ENCODE measurements around the gene DPP10.

Gene DPP10

DNA sequence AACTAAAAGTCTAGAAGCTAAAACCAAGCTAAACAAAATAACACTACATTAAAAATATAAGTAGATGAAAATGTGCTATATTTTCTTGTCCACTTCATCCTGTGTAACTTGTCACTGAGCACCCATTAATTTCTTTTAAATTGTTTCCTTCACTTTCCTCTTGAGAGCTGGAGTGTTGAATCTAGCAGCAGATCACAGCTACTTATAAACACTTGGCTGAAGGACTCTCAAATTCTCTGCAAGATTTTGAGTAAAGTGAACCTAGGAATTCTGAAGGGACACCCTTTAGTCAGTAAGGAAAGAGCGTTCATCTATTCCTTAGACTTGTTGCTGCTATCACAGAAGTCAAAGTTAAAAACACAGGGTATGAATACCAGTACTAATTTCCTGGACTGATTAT is 1163.9 kb downstream of the DPP10 start:
- DNase-seq = no peak

DNA sequence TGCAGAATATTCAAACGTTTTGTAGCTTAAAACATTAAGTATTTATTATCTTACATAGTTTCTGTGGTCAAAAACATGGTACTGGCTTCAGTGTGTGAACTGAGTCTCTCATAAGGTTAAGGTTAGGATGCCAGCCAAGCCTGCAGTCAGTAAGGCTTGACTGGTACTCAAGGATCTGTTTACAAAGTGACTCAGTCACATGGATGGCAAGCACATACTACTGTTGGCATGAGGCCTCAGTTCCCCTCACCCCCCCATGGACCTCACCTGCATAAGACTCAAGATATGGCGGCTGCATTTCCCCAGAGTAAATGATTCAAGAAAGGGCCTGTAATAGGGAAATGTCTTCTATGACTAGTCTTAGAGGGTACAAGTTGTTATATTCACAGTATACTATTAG is 1167.5 kb downstream of the DPP10 start:
- DNase-seq = no peak

DNA sequence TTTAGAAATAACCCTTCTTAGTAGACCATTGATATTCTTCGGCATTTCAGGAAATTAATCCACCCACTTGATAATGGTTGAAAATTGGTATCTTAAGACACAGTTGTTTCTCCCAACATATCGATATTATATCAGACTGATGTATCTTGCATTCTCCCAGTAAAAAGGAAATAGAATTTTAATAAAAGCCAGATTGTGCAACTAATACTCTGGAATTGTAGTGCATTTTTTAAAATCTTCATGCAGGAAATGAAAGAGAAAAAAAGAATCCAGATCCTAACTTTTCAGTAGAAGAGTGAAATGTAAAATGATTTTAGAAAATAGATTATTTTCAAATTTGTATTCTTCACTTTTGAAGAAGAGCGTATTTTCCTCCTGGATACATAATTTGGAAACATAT is 1168.4 kb downstream of the DPP10 start:
- DNase-seq = no peak

DNA sequence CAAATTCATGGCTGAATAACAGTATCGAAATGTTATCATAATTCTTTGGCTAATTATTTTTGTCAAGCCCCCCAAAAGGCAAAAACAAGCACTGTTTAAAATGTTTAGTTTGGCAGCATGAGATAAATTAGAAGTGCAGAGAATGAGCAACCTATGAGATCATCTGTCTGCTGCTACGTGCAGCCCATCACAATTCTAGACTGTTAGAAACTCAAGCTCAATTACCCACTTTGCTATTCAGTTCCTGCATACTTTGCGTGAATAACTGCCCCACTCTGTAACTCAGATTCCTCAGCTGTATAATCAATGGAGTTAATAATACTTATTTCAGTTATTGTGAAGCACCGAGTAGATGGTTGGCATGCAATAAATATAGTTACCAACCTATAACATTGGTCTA is 1181.9 kb downstream of the DPP10 start:
- DNase-seq = no peak

DNA sequence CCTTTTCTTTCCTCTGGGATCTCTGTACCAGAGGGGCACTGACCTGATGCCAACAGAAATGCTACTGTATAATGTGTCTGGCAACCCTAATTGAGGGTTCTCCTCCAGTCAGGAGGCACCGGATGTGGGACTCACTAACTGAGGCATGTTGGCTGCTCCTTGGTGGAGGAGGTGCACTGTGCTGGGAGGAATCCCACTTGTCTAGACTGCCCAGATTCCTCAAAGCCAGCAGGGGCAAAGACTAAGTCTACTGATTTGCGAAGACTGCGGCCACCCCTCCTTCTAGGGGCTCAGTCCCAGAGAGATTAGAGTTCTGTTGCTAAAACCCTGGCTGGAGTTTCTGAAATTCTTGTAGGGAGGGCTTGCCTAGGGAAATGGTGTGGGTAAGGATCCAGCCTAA is 1192.1 kb downstream of the DPP10 start:
- no peak for DNase-seq

DNA sequence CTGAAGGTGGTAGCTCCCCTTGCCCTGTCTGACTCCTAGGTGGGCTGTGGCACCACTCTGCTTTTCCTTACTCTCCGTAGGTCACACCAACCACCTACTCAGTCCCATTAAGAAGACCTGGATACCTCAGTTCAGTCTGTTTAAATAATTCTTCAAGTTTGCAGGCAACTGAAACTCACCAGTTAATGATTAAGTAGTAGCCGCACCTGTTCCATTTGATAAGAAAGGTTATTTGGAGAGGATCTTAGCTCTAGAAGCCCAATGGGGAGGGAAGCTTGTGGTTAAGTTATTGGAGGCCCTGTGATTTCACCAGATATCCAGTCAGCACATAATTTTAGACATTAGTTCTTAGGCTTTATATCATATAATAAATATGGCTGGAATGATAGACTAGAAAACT is 1193.0 kb downstream of the DPP10 start:
- DNase-seq = no peak

DNA sequence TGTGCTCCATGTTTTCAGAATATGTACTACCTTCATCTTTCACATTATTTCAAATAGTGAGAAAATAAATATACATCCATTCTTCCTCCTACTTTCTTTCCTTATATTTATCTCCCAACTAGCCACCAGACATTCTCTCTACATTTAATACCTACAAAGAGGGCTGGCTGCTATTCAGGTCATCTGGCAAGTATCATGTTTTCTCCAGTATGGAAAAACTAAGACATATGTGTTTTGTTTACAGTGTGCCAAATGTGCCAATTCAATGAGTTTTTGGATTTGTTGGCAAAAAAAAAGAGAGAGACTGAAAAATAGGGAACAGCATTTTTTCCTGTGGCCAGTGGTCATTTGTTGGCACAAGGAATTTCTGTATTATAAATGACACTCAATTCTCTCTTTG is 1207.3 kb downstream of the DPP10 start:
- no peak for DNase-seq

DNA sequence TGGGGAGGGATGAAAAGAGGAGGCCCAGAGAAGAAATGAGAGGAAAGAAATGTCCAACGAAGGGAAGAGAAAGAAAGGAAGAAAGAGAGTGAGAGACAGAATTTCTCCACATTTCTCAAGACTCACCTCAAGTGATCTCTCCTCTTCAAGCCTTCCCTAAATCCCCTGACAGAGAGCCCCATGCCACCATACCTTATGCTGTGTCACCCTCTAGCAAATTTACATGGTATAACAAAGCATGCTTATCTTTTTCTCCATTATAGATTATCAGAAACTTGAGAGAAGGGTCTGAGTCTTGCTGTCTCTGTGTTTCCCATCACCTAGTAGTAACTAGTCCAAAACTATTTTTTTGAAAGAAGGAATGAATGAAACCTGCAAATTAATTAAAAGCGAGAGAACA is 1208.4 kb downstream of the DPP10 start:
- DNase-seq = no peak

DNA sequence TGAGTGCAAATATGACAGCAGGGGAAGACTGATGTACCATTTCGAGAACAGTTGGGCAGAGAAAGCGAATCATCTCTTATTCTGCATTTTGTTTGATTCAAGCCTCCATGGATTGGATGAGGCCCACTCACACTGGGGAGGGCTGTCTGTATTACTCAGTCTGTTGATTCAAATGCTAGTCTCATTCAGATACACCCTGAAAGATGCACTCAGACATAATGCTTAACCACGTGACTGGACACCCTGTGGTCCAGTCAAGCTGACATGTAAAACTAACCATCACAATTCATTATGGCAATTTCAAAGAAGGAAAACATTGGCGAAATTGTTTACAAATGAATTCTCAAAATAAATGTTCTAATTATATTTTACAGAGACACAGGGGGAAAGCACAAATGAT is 1210.2 kb downstream of the DPP10 start:
- DNase-seq = no peak

DNA sequence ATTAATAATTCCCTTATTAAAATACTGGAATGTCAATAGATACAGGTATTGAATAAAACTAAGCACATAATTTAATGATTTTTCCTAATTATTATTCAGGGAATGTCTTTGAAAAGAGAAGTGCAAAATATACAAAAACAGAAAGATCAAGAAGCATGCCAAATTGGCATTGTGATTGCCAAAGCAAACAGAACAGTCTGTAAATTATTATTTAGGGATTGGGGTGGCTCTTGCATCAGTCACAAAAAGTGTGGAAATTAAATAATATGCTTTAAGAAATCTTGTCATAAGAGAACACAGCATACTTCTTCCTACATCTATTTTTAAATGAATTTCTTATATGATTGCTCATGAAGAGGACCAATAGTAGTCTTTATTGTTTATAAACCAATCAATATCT is 1211.9 kb downstream of the DPP10 start:
- no peak for DNase-seq

DNA sequence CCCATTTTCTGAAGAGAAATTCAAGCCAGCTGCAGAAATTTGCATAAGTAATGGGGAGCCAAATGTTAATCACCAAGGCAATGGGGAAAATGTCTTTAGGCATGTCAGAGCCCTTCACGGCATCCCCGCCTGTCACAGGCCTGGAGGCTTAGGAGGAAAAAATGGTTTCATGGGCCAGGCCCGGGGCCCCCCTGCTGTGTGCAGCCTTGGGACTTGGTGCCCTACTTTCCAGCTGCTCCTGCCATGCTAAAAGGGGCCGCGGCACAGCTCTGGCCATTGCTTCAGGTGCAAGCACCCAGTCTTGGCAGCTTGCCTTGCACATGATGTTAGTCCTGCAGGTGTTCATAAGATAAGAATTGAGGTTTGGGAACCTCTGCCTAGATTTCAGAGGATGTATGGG is 1235.7 kb downstream of the DPP10 start:
- no peak for DNase-seq

DNA sequence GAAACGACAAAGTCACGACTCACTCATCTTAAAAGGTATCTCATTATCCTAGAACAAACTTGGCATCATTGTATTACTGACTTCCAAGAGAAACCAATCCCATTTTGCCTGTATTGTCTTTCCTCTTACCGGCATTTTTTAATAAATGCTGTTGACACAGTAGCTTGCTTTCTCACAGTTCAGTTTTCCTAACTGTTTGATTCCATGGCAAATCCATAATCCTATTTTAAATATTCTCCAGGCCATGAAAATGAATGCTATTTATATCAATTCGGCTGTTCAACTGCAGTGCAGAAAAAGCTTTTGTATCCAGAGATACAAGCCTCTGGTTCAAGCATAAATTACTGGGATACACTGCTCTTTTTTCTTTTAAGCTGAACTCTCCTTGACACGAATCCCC is 1241.9 kb downstream of the DPP10 start:
- DNase-seq = no peak

DNA sequence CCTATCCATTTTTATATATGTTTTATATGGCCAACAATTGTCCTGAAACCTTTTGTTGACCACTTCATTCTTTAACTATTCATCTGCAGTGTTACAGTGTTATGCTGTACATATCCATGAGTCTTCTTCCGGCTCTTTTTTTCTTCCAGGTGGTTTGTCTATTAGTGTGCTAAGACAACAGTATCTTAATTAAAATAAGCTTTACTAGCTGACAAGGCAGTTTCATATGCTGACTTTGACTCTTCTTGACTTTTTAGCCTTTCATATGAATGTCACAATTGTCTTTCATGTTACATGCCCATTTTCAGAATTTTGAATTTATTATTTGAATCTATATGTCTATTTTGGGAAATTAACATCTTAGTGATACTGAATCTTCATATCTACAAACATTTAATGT is 1249.0 kb downstream of the DPP10 start:
- no peak for DNase-seq

DNA sequence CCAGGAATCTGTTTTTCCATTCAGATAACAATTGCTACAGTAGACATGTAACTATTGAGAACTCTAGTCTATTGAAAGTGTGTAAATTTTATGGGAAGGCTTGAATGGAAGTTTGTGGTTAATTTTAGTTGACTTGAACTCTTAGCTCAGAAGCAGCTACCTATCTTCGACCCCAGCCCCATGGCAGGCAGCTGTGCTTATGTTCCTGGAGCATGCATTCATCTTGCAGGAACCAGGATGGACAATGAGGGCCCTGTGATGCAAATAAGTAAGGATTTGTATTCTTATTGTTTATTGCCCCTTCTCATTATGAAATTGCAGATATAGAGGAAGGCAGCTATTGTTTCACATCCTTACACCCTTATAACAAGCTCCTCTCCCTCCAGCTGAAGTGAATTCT is 1252.2 kb downstream of the DPP10 start:
- no peak for DNase-seq

DNA sequence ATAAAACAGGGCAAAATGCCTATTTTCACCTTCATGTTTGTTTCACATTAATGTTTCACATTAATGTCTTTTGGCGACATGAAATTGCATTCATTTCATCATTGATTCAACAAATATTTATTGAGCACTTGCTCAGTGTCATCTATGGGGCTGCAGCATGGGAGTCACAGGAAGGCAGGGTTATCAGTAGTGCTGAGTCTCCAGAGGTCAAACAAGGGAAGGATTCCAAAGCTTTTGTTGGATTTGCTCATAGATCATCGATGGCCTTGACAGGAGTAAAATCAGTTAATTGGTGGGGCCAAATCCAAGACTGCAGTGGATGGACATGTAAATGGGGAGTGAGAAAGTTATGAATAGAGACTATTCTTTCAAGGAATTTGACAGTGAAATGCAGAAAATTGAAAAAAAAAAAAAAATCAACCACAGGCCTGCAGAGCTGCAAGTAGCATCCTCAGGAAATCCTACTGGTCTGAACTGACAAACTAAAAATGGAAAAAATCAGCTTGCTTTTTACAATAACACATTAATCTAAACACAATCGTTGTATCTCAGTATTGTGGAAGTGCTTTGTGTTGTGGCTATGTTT is 1290.8 kb downstream of the DPP10 start:
- DNase-seq = no peak

DNA sequence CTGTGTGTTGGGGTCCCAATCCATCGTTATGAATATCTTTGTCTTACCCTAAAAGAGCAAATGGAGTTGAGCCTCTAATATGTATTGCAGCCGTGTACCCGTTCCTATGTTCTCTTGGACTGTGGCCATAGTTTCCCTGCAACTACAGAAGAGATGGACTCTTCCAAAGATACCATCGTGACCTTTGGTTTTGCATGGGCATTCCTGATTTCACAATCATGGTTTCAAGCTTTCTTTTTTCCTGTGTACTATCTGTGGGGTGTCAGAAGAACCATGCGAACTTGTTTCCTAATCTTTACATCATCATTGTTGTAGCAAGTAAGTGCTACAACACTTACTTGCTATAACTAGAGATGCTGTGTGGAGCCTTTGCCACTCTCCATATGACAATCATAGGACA is 1295.7 kb downstream of the DPP10 start:
- DNase-seq = no peak

DNA sequence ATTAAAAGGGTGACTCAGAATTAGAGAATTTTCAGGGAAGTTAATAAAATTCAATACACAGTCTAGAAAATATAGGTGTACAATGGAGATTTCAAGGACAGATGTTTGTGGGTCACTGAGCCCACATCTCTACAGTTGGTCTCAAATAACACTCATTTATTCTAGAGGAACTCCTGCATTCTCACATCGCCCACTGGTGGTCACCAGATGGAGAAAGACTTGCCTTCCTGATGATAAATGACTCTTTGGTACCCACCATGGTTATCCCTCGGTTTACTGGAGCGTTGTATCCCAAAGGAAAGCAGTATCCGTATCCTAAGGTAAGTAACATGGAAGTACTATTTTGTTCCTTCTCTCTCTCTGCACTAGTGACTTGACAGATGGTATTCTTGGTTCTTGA is 1297.1 kb downstream of the DPP10 start:
- DNase-seq = no peak

DNA sequence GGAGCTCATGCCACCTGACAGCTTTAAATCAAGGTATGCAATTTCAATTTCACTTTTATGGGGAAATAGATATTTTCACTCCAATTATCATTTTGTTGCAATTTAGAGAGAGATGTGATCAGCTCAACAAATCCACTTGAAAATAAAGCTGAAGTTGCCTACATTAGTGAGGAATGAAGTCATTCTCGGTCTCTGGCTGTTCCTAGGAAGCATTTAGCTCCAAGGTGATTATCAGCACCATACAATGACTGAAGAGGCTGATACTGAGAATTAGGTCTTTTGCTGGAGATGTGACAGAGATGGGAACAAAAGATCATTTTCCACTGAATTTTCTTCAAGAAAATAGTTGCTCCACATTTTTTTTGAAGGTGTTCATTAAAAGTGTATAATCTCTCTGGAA is 1303.7 kb downstream of the DPP10 start:
- no peak for DNase-seq

DNA sequence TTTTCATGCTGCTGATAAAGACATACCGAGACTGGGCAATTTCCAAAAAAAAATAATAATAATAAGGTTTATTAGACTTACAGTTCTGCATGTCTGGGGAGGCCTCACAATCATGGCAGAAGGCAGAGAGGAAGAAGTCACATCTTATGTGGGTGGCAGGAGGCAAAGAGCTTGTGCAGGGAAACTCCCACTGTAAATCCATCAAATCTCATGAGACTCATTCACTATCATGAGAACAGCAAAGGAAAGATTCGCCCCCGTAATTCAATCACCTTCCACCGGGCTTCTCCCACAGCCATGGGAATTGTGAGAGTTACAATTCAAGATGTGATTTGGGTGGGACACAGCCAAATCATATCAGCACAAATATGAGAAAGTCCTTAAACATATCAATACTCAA is 1314.8 kb downstream of the DPP10 start:
- DNase-seq = no peak

DNA sequence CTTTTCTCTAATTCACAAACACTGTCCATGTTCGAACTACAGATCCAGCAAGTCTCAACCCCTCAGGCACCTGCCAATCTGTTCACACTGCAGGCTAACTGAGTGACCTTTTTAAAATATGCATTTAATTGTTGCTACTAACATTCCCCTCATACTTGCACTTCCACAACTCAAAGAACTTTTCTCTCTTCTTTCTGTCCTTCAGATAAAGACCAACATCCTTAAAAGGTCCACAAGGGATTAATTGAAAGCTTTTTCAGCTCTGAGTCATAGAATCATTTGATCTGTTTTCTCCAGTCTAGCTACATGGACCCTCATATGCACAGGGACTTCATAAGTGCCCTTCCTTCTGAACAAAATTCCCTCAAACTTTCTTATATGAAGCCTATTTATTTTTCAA is 1321.2 kb downstream of the DPP10 start:
- DNase-seq = no peak

DNA sequence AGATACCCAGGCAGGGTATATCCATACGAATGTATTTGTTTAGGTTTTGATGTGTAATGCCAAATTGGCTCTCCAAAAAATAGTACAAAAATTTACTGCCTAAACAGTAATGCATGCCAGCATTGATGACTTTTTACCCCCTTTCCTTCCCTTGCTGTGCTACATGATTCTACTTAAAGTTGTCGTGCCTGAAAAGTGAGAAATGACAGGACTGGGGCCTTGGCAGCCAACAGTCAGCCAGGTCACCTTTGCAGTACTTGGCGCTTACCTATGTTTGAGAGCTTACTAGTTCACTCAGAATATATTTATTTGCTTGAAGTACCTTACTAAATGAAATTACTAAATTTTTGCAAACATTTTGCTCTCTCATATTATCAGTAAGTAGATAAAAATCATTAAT is 1329.1 kb downstream of the DPP10 start:
- no peak for DNase-seq

DNA sequence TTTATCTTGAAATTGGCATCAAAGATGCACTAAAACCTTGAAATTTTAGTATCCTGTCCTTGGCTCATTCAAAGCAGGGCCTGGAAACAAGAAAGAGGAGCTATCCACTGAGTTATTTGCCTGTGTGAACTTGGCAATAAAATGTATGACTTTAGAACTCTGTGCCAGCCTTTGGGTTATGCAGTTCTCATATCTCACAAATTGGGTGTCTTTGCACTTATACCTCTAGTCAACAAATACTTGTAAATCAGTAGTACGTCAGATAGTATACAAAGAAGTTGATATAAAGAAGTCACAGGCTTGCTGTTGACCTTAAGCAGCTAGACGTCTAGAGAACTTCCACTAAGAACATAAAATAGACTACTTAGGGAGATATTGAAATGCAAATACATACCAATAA is 1331.9 kb downstream of the DPP10 start:
- no peak for DNase-seq

DNA sequence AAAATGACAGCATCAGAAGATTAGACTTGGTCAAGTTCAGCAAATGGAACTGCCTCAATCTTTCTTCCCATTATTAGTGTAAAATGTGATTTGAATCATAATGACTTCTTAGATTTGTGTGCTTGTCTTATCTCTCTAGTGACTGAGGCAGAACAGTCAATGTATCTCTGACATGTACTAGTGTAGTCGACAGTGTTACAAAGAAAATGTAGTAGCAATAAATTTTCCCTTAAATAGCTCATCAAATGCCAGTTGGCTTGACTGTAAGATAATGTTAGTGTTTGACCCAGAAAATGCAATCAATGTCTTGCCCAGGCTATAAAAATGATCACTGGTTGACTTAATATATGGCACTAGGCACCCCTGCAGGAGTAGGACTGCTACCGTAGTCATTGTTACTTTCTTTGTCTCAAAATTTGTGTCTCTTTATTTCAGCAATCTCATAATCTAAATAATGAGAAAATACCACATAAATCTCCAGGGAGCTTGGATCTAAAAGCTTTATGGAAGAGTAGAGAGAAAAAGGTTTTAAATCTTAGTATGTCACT is 1336.7 kb downstream of the DPP10 start:
- DNase-seq = no peak

DNA sequence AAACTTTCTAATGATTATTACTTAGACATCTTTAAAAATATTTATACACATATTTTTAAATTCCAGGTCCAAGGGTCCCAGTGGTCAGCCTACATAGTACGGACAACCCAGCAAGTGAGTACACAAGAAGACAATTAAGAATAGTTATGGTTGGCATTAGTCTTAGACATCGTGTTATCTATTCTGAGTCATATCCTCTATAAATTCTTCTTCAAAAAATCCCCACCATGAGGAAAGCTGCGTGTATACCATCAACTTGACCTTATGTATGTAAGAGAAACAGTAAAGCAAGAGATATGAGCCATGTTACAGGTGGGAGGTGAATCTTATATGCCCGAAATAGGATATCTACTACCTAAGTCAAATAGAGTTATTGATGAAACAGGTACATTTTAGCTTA is 1339.8 kb downstream of the DPP10 start:
- DNase-seq = no peak

DNA sequence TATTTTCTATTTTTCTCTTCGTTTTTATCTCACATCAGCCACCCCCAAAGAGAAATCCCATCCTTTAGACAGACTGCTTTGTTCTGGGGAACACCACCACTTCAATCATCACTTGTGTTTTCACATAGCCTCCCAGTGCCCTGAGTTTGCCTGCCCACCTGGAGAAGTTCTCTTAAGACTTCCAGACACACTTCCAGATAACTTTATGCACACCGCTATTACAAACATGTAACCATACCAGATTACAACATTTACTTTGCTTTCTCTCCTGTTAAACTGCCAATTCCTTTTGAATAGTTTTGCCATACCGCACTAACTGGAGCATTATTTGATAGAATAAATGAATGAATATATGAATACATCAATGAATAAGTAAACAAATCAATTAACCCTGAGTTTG is 1353.6 kb downstream of the DPP10 start:
- no peak for DNase-seq

DNA sequence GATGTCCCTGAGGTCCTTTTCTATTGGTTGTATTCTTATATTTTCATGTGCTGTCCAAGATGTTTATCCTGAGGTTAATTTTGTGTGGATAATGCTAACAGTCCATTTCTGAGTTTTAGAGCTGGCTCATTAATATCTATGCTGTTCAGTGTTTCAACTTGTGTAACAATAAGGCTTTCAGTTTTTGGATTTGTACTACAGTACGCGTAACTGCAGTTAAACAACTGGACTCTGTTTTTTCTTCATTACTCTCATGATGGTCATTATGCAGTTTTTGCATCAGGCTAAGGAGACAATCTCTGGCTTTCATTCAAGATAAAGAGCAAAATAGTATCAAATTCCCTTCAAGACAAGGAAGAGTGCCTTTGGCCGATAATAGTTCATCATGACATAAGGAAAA is 1364.8 kb downstream of the DPP10 start:
- DNase-seq = no peak
